Left ventricle myocardium inferior (tissue), 1 donor: Measurements from ENCODE around the gene MEDAG. TPM values are rescaled to one million over a fixed set of nuclear protein-coding genes. Genes with fewer than 3 reads are reported as not detected.

Experiments used
- DNase-seq: peaks from one replicate; pipeline ENCODE4 v3.0.0-alpha.2; 2020
- H3K27ac ChIP-seq: fragments of 200-600 bp; replicated peaks from 2 replicates; pipeline ENCODE4 v1.8.0; 2021
- H3K27me3 ChIP-seq: fragments of 200-600 bp; 2 replicates; pipeline ENCODE4 v1.8.0; 2021; ENCODE audit warnings: low read depth
- H3K36me3 ChIP-seq: fragments of 200-600 bp; 2 replicates; pipeline ENCODE4 v1.8.0; 2021
- H3K4me1 ChIP-seq: fragments of 200-600 bp; 2 replicates; pipeline ENCODE4 v1.8.0; 2021
- H3K4me3 ChIP-seq: fragments of 200-600 bp; 2 replicates; pipeline ENCODE4 v1.8.0; 2021; ENCODE audit warnings: mild to moderate bottlenecking, moderate library complexity
- H3K9me3 ChIP-seq: fragments of 200-600 bp; replicated peaks from 2 replicates; pipeline ENCODE4 v1.8.0; 2021
- CTCF ChIP-seq: fragments of 200-600 bp; IDR thresholded peaks from 2 replicates; pipeline ENCODE4 v1.8.0; 2021; ENCODE audit warnings: antibody characterized with exemption, mild to moderate bottlenecking, borderline replicate concordance
- intact Hi-C: fragments of 100-400 bp; cut with micrococcal nuclease; formaldehyde crosslinking; loops from one replicate; pipeline ENCODE4 v1.11.0; 2022
- total RNA-seq: library from RNA; stranded (reverse); fragmentation: NEBNext Ultra II Directional; extraction: Animal tissue kit (Norgen Biotek cat#: 25700); gene quantifications from one replicate; pipeline ENCODE4 v1.2.1, GENCODE V29; 2021
- donor health status: DM: no; HTN: yes; CAD: no; lungs with severe emphysema.

Gene MEDAG
- total RNA-seq, 1 donor from 2014 or later: 5.9 TPM

GRCh38 chr13:30927595-30927994, 21.5 kb downstream of the MEDAG start:
- Histone ChIP-seq H3K4me1 (no peaks in the 10 kb centered on the region), H3K4me3 (no peak overlapping the region), H3K27ac (no peak overlapping the region), H3K9me3 (no peaks in the 10 kb centered on the region), H3K36me3 (no peaks in the 10 kb centered on the region), H3K27me3 (peaks cover 13% of the 10 kb centered on the region)
- TF ChIP-seq CTCF: no peak
- intact Hi-C loops: no loop called here
- DNase-seq: no peak

GRCh38 chr13:30928978-30929377, 22.9 kb downstream of the MEDAG start:
- H3K4me3 ChIP-seq: no peak overlapping the region
- no peak for TF ChIP-seq CTCF
- H3K27me3 ChIP-seq: peaks cover 27% of the 10 kb centered on the region
- no peak for DNase-seq
- no peaks in the 10 kb centered on the region for H3K36me3 ChIP-seq
- intact Hi-C loops: no loop called here
- no peaks in the 10 kb centered on the region for H3K9me3 ChIP-seq
- H3K4me1 ChIP-seq: no peaks in the 10 kb centered on the region
- no peak overlapping the region for H3K27ac ChIP-seq

GRCh38 chr13:30932481-30933353, 26.6 kb downstream of the MEDAG start, which contains the start of gene TEX26:
Gene TEX26 (plus strand): TSS chr13:30932656. CDS start chr13:30932716, 60 bp downstream.
- intact Hi-C loops: no loop called here
- Histone ChIP-seq H3K36me3 (no peaks in the 10 kb centered on the region), H3K4me3 (peak within 1 kb of the TSS; percentile 15), H3K27me3 (peaks cover 50% of the 10 kb centered on the region), H3K27ac (no peak within 1 kb of the TSS), H3K9me3 (no peaks in the 10 kb centered on the region), H3K4me1 (no peaks in the 10 kb centered on the region)
- TF ChIP-seq CTCF: peak; percentile 24
- no peak for DNase-seq

- peaks cover 4% of the 10 kb centered on the region for H3K9me3 ChIP-seq
- H3K36me3 ChIP-seq: no peaks in the 10 kb centered on the region
- intact Hi-C loops: no loop called here
- peaks cover 53% of the 10 kb centered on the region for H3K27me3 ChIP-seq
- DNase-seq: no peak
- no peak overlapping the region for H3K27ac ChIP-seq
- no peaks in the 10 kb centered on the region for H3K4me1 ChIP-seq
- no peak for TF ChIP-seq CTCF
- peak overlapping the region; percentile 15 for H3K4me3 ChIP-seq
Observed at GRCh38 chr13:30933354-30933670, 27.2 kb downstream of the MEDAG start.

- no peak overlapping the region for H3K4me3 ChIP-seq
- peaks cover 8% of the 10 kb centered on the region for H3K9me3 ChIP-seq
- intact Hi-C loops: no loop called here
- no peak for TF ChIP-seq CTCF
- peaks cover 56% of the 10 kb centered on the region for H3K27me3 ChIP-seq
- no peaks in the 10 kb centered on the region for H3K36me3 ChIP-seq
- no peak overlapping the region for H3K27ac ChIP-seq
- no peak for DNase-seq
- H3K4me1 ChIP-seq: no peaks in the 10 kb centered on the region
Observed at GRCh38 chr13:30934381-30934780, 28.3 kb downstream of the MEDAG start.
